GM18520 (cell line): Measurements from ENCODE around the gene DNAJA1.
A peak's percentile ranks its signal among the peaks of the same experiment; 100 is the strongest.

Experiments used
- ATAC-seq: cut with Tn5 transposase; IDR thresholded peaks from one replicate; pipeline ENCODE4 v1.9.1; 2021; ENCODE audit not compliant: unreplicated experiment

DNAJA1 gene

DNA sequence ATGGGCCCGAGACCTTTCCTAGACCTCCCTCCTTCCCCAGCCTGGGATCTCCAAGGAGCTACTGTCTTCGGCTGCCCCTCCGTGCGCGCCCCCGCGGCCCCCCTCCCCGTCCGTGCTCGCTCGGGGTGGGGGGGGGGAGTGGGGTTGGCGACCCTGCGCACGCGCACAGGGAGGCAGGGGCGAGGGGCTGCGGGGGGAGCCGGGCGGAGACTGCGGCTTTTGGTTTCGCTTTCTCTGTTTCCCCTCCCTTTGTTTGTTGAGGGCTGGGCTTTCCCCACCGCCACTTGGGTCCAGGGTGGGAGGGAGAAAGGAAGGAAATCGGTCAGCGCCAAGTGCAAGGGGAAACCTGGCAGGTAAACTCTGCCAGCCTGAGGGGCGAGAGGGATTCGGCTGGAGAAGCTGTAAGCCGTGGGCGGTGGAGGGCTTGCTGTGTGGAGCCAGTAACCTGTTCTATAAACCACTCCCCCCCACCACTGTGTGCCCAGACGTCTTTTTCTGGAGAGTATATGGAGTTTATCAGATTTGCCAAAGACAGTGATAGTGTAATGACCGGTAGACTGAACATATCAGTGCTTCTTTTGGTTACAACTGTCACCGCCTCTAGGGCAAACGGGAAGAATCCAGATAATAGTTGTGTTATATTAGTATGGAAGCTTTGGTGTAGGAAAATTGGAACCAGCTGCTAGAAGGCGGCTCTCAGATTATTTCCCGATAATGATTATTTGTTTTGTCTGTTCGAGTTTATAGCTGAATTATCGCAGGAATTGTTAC lies 684 bp downstream of the DNAJA1 start:
- ATAC-seq, result peak; percentile 11

DNA sequence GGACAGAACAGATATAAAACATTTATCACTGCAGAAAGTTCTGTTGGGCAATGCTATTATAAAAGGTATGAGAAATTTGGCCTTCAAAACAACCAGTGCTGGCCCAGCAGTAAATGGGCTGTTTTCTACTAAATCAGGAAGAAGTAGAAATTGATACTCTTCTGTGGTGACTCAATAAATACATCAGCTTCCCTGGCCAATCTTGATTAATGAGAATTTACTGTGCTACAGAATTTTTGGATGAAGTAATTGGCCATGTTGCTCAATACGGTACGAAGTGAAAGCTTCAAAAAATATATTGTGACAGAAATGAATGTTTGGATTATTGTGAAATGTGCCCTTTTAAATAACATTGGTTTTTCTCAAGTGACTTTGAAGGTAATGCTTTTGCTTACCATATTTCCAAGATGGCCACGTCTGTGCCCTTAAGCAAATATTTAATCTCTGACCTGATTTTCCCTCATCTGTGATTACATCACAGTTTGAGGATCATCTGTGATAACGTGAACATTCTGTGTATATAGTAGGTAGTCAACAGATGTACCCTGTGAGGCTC lies 4.2 kb downstream of the DNAJA1 start:
- no peak for ATAC-seq

DNA sequence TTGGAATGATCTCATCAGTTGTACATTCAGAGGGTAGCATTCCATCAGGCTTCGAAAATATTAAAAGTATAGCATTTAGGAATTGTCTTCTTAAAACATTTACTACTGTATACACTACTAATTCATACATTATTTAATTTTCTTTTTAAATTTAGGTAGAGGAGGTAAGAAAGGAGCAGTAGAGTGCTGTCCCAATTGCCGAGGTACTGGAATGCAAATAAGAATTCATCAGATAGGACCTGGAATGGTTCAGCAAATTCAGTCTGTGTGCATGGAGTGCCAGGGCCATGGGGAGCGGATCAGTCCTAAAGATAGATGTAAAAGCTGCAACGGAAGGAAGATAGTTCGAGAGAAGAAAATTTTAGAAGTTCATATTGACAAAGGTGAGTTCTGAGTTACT lies 5.2 kb downstream of the DNAJA1 start:
- no peak for ATAC-seq

DNA sequence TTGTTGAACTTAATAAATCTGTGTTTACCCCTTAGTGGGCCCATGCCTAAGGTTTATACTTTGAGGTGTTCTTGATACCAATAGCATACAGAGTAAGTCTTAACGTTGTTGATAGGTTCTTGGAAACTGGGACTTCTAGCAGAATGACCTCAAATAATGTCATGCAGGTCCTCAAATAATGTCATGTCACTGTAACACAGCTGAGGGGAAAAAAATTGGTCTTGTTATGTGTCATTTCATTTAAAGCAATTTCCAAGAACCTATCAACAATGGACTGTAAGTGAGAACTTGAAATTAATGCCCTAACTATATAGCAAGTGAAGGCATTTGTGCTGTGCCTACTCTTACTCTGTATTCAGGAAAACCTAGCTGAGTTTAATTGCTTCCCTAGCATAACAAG lies 7.2 kb downstream of the DNAJA1 start:
- ATAC-seq, result no peak

DNA sequence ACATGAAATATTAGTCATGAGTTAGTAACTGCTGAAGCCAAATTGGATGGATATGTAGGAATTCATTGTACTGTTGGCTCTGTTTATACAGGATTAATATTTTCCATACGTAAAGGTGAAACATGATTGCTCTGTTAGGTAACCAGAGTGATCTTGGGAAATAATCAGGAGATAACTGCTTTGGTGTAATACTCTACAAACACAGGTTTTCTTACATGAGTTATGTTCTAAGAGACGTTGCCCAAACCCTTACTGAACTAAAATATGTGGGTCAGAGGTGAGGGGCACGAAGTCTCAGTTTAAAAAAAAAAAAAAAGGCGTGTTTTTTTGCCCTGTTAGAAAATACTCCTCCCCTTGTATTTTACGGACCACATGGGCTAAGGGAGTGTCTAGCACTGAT lies 7.8 kb downstream of the DNAJA1 start:
- no peak for ATAC-seq

DNA sequence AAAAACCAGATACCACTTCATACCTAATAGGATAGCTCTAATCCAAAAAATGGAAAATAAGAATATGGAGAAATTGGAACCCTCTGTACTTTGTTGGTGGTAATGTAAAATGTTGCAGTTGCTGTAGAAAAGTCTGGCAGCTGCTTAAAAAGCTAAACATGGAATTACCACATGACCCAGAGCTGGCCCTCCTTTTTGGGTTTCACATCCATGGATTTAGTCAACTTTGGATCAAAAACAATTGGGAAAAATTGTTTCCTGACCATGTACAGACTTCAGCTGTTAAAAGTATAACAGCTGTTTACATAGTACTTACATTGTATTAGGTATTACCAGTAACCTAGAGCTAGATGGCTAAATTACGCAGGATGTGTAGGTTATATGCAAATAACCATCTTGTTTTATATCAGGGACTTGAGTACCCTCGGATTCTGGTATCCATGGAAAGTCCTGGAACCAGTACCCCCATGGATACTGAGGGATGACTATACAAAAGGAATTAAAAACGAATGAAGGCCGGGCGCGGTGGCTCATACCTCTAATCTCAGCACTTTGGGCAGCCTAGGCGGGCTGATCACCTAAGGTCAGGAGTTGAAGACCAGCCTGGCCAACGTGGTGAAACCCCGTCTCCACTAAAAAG lies 15.8 kb downstream of the DNAJA1 start:
- ATAC-seq, result no peak

DNA sequence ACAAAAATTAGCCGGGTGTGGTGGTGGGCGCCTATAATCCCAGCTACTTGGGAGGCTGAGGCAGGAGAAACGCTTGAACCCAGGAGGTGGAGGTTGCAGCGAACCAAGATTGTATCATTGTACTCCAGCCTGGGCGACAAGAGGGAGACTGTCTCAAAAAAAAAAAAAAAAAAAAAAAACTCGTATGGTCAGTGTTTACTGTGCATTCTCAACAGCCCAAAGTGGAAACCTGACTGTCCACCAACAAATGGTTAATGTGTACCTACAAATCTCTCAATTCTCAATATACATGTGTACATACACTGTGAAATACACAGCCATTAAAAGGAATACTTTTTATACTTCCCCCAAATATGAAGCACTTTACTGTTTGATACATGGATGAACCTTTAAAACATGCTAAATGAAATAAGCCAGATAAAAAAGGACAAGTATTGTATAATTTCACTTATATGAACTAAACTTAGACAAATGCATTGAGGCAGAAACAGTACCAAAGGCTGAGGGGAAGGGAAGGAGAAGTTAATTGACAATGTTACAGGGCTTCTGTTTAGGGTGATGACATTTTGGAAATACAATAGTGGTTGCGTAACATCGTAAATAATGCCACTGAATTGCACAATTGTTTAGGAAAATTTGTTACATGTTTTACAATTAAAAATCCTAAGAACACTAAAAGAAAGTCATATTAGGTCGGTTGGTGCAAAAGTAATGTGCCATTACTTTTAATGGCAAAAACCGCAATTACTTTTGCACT lies 16.5 kb downstream of the DNAJA1 start:
- ATAC-seq, result no peak

DNA sequence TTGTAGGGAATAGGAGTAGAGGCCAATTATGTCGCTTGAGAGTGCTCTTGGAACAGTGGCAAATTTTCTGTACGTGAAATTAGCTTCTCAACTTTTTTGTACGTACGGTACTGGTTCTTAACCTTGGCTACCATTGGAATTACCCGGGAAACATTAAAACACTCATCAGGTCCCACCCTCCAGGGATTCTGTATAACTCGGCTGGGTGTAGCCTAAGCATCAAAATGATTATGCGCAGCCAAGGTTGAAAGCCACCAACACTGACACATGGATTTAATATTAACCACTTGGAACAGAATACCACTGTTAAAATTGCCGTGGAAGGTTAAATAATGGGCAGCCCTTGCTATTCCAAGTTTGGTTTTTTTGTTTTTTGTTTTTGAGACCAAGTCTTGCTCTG lies 17.4 kb downstream of the DNAJA1 start:
- ATAC-seq, result no peak

DNA sequence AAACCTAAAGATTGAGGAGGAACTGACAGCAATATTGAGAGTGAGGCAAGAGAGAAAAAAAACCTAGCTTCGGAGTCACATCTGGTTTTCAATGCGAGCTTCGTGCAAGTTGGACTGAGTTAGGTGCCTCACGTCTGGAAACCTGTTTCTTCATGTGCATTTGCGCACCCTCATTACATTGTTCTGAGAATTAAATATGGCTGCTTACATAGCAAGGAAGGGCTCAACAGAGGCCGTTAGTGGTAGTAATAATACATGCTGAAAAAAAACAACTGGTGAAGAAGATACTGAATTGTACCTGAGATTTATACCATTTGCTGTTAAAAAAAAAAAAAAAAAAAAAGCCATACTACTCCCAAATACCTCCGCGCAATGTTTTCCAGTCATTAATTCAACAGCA lies 18.6 kb downstream of the DNAJA1 start:
- no peak for ATAC-seq

DNA sequence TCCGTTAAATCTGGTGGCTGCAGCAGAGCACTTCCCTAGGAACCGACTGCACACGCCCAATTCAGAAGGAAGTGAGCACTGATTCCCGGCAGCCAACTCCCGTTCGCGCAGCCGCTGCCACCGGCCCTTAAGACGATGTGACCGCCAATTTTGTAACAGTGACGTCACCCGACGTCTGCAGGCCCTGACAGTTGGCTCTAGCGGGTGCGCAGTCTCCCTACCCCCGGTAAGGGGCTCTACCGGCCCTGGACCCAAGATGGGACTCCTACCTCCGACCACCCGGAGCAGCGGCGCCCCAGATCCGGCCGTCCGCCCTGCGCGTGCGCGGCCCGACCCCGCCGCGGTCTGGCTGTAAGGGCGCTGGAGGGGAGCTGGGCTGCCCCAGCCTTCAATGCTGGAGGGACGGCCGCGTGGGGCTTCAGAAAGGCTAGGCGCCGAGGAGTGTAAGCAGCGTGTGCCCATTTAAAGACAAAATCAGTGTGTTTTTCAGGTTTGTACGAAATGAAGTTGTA lies 19.1 kb downstream of the DNAJA1 start:
- ATAC-seq, result peak; percentile 65

DNA sequence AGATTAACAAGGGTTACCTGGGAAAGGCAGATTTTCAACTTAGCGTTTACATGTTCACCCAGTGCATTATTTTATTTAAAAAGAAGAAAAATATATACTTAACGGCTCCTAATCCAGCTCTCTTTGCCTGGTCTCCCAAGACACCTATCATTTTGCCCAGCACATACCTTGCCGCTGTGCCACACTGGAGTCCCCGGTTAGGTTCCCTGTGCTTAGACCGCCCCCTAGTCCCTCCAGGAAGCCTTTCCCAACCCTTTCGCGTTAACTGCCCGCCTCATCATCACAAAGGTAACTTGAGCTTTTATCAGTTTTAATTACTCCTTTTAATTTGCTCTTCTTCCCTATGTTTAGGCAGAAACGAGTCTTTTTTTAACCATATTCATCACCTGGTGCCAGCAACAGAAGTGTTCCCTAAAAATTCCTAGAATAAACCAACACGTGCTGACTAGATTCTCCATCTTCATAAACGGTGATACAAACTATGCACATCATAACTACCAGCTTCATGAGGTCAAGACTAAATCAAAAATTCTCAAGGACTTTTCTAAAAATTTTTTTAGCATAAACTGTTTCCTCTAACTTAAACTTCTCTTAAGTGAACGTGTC lies 19.7 kb downstream of the DNAJA1 start:
- no peak for ATAC-seq

DNA sequence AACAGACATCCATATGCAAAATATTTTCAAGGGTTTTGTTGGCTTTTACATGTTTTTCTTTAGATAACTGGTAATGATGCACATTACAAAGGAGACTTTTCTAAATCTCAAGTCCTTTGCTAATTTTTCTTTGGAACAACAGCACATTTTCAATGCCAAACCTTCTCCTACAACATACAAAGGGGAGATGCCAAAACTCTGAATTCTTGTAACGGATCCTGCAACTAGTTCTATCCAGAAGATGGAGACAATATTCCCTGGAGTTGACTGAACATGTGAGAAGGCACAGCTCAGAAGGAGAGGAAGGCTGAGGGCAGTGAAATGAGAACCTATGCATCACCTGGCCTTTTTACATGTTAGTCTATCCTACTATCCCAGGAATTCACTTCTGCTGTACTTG lies 21.0 kb downstream of the DNAJA1 start:
- no peak for ATAC-seq

DNA sequence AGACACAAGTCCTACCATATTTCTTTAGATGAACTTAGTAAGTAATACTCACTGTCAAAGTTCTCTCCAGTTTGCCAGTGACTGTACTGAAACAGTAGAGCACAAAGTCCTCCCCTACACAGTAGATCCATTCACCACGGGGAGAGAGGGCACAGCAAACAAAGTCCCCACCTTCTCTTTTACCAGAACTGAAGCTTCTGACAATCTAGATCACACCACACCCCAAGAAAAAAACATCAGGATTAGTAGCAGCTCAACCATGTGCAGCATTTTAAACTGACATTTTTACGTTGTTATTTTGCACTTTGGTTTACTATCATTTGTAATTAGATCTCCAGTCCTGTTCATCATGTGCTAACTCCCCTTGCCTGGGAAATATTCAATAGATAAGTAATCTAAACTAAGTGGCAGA lies 23.0 kb downstream of the DNAJA1 start:
- no peak for ATAC-seq

DNA sequence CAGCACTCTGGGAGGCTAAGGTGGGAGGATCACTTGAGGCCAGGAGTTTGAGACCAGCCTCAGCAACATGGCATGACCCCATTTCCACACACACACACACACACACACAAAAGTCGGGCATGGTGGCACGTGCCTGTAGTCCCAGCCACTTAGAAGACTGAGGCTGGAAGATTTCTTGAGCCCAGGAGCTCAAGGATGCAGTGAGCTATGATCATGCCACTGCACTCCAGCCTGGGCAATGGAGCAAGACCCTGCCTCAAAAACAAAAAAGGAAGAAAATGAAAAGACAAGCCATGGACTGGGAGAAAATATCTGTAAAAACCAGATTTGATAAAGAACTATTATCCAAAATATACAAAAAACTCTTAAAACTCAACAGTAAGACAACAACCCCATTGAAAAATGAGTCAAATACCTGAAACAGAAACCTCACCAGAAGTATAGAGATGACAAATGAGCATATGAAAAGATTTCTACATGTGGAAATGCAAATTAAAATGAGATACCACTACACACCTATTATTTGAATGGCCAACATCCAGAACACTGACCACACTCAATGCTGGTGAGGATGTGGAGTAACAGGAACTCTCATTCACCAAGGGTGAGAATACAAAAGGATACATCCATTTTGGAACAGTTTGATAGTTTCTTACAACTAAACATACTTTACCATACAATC lies 24.7 kb downstream of the DNAJA1 start:
- ATAC-seq, result peak; percentile 85

DNA sequence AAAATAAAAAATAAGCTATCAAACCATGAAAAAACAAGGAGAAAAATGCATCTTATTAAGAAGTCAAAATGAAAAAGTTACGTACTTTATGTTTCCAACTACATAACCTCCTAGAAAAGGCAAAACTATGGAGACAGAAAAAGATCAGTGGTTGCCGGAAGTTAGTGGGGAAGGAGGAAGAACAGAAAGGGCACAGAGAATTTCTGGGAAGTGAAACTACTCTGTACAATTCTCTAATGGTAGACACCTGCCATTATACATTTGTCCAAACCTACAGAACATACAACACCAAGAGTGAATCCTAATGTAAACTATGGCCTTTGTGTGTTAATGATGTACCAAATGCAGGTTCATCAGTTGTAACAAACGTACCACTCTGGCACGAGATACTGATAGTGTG lies 26.1 kb downstream of the DNAJA1 start:
- ATAC-seq, result no peak

DNA sequence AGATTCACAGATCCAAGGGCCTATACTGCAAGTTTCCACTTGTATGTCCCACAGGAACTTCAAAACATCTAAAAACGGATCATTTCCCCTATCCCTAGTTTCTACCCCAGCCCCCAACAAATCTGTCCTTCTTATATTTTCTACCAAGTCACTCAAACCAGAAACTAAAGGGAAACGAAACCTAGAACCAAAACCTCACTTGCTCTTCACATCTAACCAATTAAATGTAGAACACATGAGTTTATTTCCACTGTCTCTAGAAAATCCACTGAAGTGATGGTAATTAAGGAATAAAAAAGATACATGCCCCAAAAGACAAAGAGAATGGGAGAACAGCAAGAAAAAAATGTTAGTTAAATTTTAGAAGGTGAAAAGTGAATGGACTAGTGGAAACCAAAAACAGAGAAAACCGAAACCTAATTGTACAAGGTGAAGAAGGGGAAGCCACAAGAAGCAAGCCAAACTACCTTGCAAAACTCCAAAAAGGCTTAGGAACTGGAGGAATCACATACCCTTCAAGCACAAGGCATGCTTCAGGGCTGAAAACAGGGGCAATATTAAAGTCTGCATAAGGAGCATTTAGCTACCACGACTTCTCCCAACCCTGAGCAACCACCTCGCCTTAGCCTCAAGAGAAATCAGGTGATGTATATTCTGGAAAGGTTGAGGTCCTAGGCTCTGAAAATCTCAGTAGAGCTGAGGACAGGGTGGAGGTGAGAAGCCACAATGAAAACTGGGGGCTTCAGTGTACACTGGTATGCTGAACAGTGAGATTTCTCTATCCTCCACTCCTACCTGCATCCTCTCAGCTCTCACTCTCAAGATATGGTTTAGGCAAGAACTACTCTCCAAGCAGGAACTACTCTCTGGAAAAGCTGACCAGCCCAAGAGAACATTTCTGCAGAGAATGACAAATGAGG lies 40.3 kb downstream of the DNAJA1 start:
- ATAC-seq, result peak; percentile 51

DNA sequence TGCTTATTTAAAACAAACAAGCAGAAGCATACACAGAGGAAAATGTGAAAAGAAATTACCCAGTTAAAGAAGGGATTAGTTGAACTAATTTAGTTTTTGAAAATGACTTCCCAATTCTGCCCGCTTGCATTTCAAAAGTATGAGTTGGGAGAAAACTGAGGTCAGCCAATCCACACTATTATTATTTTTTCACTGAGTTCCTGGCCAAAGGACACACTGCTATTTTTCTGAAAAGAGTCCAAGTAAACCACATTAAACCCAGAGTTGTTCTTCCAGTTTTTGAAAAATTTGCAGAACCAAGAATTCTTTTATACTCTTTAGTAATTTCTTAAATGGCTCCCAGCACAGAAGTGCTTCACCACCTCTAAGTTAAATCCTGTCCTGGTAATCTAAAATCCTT lies 43.9 kb downstream of the DNAJA1 start:
- ATAC-seq, result no peak

DNA sequence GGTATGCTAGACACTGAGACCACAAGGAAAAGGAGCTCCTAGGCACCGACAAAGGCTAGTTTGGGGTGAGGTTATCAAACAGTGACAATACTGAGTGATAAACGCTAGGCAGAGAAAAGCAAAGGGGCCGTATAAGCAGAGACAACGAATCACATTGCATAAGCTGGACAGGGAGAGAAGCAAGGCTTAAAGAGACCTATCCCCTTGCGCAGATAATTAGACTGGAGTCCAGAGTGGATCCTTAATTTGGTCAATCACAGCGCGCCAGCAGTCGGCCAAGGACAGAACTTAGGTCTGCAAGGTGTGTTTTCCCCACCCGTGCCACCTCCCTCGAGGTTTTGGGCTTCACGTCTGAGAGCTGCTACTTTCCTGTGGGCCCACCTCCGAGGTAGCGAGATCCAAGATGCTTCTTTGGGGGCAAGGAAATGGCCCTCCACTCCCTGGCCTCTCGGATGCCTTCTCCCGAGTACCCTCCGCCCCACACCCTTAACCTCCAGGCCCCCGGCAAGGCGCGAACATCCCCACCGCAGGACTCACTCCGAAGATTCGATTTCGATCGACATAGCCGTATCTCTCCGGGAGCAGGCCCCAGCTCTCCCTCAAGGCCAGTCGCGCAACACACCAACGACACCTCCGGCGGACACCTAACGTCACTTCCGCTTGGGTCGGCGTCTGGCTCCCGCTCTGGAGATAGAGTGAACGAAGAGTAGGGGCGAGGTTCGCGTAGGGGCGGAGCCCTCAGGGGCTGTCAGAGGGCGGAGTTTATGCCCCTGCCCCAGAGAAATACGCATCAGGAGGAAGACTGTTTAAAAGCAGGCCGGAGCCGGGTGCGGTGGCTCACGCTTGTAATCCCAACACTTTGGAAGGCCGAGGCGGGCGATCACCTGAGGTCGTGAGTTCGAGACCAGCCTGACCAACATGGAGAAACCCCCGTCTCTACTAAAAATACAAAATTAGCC lies 51.3 kb downstream of the DNAJA1 start, which contains the start of gene SMU1:
SMU1 (minus strand) TSS at position 629 of the 959 bp plus-strand sequence; CDS start at position 563, 66 bp downstream.
- ATAC-seq, result peak; percentile 98
